ENCODE measurements around the gene LPIN3. TPM values are rescaled to one million over a fixed set of nuclear protein-coding genes. Genes with fewer than 3 reads are reported as not detected.
A peak's percentile ranks its signal among the peaks of the same experiment; 100 is the strongest.
"Not testable (repeated sequence)": the region's sequence is repeated elsewhere in the genome, so short reads cannot be mapped to it uniquely, and the experiment has no call there.

LPIN3 gene, protein sequence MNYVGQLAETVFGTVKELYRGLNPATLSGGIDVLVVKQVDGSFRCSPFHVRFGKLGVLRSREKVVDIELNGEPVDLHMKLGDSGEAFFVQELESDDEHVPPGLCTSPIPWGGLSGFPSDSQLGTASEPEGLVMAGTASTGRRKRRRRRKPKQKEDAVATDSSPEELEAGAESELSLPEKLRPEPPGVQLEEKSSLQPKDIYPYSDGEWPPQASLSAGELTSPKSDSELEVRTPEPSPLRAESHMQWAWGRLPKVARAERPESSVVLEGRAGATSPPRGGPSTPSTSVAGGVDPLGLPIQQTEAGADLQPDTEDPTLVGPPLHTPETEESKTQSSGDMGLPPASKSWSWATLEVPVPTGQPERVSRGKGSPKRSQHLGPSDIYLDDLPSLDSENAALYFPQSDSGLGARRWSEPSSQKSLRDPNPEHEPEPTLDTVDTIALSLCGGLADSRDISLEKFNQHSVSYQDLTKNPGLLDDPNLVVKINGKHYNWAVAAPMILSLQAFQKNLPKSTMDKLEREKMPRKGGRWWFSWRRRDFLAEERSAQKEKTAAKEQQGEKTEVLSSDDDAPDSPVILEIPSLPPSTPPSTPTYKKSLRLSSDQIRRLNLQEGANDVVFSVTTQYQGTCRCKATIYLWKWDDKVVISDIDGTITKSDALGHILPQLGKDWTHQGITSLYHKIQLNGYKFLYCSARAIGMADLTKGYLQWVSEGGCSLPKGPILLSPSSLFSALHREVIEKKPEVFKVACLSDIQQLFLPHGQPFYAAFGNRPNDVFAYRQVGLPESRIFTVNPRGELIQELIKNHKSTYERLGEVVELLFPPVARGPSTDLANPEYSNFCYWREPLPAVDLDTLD
- total RNA-seq = 22.9 TPM
- long read RNA-seq, partial matches to known transcripts = 1 of 9 reads
- long read RNA-seq, other reads (novel, unspliced or antisense) = 8 of 9 reads

DNA sequence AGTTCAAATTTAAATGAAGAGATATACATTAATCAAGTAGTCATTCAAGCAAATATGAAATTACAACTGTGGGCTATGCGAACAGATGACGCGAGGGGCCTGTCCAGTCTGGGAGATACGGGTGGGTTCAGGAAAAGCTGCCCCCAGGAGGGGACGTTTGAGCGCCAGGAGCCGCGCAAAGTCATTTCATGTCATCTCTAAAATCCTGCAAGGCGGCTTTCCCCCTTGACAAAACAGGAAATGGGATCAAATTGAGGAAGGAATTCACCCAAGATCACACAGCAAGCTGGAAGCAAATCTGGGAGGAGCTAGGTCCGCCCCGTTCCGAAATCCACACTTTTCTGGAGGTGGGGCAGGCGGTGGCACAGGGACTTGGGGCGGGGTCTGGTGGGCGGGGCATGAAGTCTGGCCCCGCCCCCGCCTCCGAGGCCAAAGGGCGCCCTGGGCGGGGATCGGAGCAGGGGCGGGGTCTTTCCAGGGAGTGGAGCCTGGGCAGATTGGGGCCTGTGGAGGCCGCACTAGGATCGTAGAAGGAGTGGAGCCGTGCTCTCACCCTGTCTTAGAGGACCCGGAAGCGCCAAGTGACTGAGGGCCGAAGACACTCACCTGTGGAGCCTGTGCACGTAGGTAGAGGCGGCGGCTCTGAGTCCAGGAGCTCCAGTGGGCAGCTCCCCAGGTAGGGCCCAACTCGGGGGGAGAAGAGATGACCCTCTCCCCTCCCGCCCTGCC, at the start of gene LPIN3:
Gene LPIN3, plus strand, starts transcription at position 495 of the 729 bp plus-strand sequence. CDS start 4,983 bp downstream, outside the sequence.
- ATAC-seq (peak; percentile 96), DNase-seq (peak; percentile 94)
- intact Hi-C loops (cut with micrococcal nuclease) = loop anchor here (1.0 to 10.0 kb wide), 2 partner anchors 74 to 205 kb away; no protein-coding TSS in a partner anchor

DNA sequence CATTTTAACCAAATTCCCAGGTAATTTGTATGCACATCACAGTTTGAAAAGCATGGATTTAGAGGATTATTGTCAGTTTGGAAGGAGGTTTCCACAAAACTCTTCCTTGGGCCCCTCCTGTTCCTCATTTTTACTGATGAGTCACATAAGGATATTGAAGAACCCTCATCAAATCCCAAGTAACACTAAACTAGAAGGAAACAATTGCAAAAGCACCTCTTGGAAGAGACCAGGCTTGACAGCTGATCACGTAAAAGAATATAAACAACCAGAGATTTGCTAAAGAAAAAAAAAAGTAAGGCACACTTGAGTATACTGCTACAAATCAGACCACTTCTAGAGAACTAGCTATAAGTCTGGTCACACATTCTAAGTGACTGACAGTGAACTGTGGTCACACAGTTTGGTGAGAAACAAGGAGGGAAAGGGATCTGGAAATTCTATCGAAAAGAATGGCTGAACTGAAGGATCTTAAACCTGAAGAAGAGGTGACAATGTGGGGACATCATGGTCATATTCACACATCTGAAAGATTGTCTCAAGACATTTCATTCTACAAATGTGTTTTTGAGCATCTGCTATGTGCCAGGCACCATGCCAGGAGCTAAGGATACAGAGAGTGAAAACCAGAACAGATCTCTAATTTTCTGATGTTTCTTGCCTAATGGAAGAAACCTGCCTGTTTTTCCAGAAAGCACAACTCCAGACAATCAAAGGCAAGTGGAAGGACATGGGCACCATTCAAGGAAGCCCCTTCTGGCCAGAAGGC, 47.2 kb upstream of the LPIN3 start:
- DNase-seq = no peak

GRCh38 chr20:41299899-41300298, 40.7 kb upstream of the LPIN3 start:
- ATAC-seq (no peak), DNase-seq (no peak)
- intact Hi-C loops (cut with micrococcal nuclease) = no loop called here

More for the DNA sequence above, 47.2 kb upstream of the LPIN3 start:
- intact Hi-C loops (cut with micrococcal nuclease) = no loop called here
- peak; percentile 43 for ATAC-seq

DNA sequence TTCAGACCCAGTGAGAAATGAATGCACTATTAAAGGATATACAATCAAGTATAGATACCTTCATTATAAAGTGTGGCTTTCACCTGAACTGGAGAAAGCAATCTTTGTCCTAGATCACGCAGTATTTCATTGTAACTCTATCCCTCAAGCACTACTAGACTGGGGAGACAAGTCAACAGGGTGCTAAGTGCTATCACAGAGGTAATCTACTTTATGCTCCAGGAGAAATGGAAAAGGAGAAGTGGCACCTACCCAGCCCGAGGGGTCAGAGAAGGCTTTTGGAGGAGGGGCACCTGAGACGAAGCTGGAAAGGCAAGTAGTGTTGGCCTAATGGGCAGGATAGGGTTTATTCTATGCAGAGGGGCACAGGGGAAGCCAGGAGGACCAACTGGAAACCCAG, 40.2 kb upstream of the LPIN3 start:
- intact Hi-C loops (cut with micrococcal nuclease) = no loop called here
- ATAC-seq (no peak), DNase-seq (no peak)

GRCh38 chr20:41300886-41301285, 39.7 kb upstream of the LPIN3 start:
- DNase-seq (no peak), ATAC-seq (no peak)
- intact Hi-C loops (cut with micrococcal nuclease) = no loop called here

DNA sequence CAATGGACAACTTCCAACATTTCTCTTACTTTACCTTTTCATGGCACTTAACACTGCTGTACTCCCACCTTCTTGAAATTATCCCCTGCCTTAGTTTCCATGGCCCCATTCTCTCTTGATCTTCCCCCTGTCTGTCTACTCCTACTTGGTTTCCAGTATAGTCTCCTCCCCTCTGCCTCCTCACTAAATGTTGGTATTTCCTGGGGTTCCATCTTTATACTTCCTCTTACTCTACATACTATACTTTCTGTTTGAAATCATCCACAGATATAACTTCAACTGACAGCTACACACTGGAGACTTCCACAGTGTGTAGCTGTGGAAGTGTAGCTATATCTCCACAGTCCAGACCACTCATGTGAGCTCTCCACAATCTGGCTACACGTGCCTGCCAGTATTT, 36.6 kb upstream of the LPIN3 start:
- ATAC-seq (no peak), DNase-seq (no peak)
- intact Hi-C loops (cut with micrococcal nuclease) = no loop called here

- intact Hi-C loops (cut with micrococcal nuclease) = no loop called here
- ATAC-seq (no peak), DNase-seq (no peak)
These were observed 36.1 kb upstream of the LPIN3 start for GRCh38 chr20:41304424-41305079.

DNA sequence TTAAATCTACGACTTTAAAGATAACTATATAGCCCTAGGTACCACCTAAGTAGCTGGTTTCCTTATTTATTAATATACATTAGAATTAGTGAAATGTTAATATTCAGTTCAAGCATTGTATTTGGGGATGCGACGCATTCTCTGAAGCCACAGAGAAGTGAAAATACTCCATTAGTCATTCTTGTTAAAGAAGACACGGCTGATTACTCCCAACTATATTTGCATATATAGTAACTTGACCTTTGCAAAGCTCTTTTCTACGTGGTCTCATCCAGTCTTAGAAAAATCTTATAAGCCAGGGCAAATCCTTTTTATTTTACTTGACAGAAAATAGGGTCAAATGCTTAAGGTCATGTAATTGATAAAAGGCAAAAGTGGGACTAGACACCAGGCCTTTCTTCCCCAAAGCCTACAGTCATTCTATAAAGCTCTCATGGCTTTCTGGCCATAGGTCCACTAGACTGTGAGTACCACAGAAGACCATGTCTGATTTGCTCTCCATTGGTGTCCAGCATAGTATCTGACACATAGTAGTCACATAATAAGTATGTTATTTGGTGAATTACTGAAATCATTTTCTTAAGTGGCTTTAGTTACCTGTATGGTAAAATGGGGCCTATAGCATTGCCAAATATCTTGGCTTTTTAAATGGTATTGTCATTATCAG, 34.4 kb upstream of the LPIN3 start:
- intact Hi-C loops (cut with micrococcal nuclease) = no loop called here
- DNase-seq = no peak
- ATAC-seq = no peak

GRCh38 chr20:41307021-41307420, 33.6 kb upstream of the LPIN3 start:
- intact Hi-C loops (cut with micrococcal nuclease) = no loop called here
- ATAC-seq (no peak), DNase-seq (no peak)

GRCh38 chr20:41308290-41308711, 32.3 kb upstream of the LPIN3 start:
- peak; percentile 23 for ATAC-seq
- no peak for DNase-seq
- intact Hi-C loops (cut with micrococcal nuclease) = no loop called here

DNA sequence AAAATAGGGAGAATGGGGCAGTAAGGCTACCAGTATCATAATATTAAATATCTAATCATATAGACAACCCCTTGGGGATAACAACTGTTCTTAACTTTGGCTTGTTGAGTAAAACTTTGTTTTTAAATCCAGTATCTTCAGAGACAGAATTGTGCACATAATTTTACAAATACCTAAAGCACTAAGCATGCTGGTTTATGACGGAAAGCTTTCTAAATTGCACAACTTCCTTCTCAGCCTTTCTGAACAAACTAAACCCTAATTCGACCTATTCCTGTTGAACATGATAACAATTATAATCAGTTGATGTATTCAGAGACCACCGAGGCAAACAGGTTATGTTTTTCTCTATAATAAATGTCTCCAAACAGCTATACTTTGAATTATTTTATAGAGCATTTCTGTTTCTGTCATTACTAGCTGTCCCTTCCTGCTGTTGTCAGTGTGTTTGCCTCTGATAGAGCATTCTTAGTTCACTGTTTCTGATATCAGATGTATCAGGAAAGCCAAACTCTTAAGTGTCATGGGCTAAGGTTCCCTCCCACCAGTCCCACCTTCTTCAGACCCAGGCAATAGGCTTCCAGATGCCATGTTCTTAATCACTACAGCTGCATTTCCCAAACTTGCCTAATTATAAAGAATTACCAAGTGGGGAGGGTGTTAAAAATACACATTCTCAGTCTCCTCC, 31.8 kb upstream of the LPIN3 start:
- ATAC-seq = peak; percentile 52
- intact Hi-C loops (cut with micrococcal nuclease) = no loop called here
- DNase-seq = no peak

DNA sequence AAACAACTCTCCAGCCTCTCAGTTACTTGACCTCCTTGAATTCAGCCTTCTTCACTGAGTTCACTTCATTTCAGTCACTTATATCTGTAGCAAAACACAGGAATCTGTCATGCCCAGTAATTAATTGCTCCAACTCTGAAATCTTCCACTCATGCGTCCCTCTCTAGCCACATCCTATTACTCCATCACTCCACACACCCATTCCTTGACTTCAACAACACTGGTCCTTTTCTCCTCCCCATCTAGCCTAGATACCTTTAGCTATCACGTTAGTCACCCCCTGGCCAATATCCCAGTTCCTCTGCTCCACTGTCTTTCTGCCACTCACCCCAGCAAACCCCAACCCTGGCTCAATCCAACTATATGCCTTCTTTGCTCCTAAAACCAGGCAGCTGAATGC, 30.8 kb upstream of the LPIN3 start:
- intact Hi-C loops (cut with micrococcal nuclease) = loop anchor here (10.0 kb wide), 1 partner anchor 55 kb away; no protein-coding TSS in a partner anchor
- DNase-seq = no peak
- ATAC-seq = no peak

DNA sequence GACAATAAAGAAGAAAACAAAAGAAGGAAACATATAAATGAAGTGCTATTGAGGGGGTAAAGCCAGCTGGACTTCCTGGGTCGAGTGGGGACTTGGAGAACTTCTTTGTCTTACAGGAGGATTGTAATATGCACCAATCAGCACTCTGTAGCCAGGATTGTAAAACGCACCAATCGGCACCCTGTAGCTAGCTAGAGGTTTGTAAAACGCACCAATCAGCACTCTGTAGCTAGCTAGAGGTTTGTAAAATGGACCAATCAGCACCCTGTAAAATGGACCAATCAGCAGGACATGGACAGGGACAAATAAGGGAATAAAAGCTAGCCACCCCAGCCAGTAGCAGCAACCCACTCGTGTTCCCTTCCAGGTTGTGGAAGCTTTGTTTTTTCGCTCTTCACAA, 28.6 kb upstream of the LPIN3 start:
- not testable (repeated sequence) for DNase-seq, ATAC-seq
- intact Hi-C loops (cut with micrococcal nuclease) = loop anchor here (10.0 kb wide), 1 partner anchor 57 kb away; no protein-coding TSS in a partner anchor

DNA sequence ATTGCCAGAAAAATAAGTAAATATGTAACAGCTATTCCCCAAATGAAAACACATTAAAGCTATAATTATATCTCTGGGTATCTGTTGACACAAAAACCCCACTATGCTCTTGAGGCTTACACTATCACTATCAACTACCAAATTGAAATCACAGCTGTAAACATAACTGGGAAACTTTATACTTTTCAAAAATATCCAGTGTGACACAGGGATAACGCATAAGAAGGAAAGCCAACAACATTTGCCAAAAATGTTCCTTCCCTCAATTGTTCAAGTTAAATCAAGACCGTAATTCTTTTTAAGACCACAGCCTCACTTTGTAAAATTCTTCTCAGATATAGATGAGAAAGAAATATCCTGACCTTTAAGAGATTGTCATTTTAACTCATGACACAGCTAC, 26.2 kb upstream of the LPIN3 start:
- no peak for DNase-seq
- intact Hi-C loops (cut with micrococcal nuclease) = loop anchor here (10.0 kb wide), 1 partner anchor 60 kb away; no protein-coding TSS in a partner anchor
- ATAC-seq = no peak

DNA sequence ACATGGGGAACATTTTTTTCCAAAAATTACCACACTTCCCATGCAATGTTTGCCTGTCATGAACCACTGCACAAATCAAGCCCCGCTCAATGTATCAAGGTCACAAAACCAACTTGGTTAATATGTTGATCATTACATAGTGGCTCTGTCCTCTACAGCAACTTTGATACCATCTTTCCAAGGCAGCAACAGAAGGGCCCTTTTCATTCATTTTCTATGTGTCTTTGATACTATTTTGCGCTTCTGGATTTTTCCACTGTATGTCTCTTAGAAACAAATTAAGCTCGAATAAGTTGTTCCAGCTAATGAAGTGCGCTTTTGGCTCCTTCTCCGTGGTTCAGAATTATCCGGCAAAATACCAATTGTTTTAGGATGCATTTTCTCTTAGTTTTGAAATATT, 24.6 kb upstream of the LPIN3 start:
- ATAC-seq (no peak), DNase-seq (no peak)
- intact Hi-C loops (cut with micrococcal nuclease) = loop anchor here (10.0 kb wide), 1 partner anchor 61 kb away; no protein-coding TSS in a partner anchor

DNA sequence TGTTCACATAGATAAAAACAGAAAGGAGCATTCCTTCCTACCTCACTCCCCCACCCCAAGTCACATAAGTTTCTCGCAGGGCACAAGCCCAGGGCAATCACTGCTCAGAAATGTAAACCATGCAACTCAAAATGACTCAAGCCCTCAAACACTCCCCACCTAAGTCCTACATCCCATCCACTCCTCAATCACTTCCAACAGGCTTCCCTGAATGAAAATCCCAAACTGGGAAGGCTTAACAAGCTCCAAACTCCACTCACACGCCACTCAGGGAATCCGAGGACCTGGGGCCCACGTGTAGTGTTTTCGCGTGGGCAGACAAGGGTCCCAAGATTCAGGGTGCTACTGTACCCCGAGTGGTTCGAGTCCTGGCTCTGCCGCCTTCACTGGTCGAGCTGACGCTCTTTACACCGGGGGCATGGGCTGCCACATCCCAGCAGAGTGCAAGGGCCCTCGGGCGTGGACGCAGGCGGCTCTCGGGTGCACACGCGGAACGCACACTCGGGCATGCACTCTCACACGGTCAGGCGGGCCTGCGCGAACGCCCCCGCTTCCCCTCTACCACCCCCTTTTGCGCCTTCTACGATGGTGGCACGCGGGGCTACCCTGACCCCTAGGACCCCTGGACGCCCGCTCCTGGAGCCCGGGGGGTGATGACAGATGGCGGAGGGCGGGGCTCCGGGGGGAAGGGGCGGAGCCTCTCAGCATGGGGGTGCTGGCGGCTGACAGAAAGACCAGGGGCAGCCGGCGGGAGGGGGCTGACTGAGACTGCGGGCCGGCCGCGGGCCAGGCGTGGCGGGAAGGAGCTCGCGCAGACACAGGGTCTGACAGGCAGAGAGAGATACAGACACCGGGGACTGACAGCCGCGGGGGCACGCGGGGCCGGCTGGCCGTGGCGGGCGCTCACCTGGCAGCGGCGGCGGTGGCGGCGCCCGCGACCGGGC, 23.7 kb upstream of the LPIN3 start:
- ATAC-seq (peak; percentile 68), DNase-seq (peak; percentile 91)
- intact Hi-C loops (cut with micrococcal nuclease) = loop anchor here (10.0 kb wide), 1 partner anchor 62 kb away; no protein-coding TSS in a partner anchor
